Activated naive CD4-positive, alpha-beta T cell treated with Interleukin-2 at 50 U/mL for 16 hours (primary cell): ENCODE results near the gene IQCN.
A peak's percentile ranks its signal among the peaks of the same experiment; 100 is the strongest.

Experiments
- DNase-seq: peaks from one replicate; pipeline ENCODE4 v3.0.0-alpha.2; 2020

The IQCN gene

DNA sequence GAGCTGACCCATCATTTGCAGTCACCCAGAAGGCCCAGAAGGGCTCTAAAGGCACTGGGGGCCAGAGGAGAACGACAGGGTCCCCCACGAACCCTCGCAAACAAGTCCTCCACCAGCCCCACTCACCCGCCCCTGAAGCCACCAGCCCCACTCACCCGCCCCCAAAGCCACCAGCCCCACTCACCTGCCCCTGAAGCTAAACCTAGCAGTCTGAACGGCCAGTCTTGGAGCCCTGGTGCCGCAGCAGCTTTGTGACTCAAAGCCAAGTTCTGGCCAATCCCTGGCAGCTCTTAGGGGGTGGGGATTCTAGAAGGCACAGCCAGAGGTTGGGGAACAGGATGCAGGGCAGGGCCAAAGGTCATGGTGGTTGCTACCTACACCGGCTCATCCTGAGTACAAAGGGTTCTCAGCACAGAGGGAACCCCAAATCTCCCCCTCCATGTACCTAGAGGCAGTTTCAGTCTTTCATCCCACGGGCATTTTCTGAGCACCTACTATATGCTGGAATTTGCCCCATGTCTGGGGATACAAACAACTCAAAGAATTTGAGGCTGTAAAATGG lies at the start of gene IQCN:
Gene IQCN (minus strand): TSS at position 234 of the 562 bp plus-strand sequence. CDS start 4,974 bp downstream, outside the sequence.
- no peak for DNase-seq

DNA sequence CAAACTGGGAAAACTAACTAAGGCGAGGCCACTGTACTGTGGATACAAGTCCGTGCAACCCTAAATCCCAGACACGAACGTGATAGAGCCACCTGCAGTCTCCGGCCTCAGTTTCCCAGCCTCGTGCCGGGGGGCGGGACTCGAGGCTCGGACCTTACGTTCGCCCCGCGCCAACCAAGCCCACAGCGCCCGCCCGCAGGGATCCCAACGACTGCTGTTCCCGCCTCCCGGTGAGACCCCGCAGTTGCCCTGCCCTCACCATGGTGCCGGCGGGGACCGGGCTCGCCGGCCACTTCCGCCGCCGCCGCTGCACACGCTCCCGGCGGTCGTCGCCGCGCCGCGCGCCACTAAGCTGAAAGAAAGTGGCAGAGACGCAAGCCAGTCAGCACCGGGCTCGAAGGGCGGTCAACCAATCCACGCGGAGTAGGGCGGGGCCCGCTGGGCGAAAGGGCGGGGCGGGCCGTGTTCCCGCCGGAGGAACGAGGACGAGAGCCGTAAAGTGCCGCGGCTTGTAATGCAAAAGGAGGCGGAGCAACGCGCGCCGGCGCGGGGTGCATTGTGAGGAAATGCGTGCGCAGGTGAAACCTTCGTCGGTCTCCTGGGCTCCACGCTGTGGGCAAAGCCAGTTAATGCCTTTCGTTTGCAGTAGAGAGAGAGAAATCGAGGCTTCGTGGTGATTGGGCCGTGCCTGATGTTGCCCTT lies 48.7 kb upstream of the IQCN start, which contains the start of gene LSM4:
Gene LSM4 (minus strand): TSS at position 318 of the 702 bp plus-strand sequence. CDS start 56 bp downstream, at position 262.
- peak; percentile 100 for DNase-seq

GRCh38 chr19:18322318-18322758 lies 48.1 kb upstream of the IQCN start:
- peak; percentile 39 for DNase-seq

- DNase-seq: no peak
Measured at GRCh38 chr19:18321734-18322102, 47.5 kb upstream of the IQCN start.

- DNase-seq: no peak
Measured at GRCh38 chr19:18320865-18321733, 46.8 kb upstream of the IQCN start.

- DNase-seq: no peak
Measured at GRCh38 chr19:18319591-18320135, 45.4 kb upstream of the IQCN start.

DNA sequence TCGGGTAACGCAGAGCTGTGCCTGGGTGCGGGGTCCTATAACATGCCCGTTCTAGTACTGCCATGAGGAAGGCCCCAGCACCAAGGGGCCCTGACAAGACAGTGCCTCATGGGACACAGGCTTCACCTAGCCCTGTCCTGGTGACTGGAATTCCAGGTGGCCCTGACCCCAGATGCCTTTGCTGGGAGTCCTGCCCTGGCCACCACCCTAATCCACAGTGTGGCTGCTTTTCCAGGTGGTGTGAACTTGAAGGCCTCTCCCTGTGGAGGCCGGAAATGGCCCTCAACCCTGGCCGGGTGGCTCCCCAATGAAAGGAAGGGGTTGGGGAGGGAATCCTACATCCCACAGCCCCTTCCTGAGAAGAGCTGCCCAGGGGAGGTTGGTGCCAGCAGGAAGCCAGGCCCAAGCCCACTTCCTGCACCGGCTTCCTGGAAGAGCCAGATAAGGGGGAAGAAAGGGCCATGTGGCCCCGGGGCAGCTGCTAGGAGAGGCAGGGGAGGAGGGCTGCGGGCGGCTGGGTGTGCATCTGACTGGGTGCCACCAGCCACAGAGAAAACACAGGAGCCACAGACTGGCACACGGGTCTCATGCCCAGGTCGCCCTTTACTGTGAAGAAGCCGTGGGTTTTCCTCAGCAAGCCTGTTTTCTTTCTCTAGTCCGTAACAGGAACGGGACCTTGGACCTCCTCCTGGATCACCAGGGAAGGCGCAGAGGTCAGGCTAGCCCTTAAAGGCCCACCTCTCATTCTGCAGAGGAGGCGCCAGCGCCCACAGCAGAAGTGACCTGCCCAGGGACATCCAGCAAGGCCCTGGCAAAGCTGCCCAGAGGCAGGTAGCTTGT lies 43.9 kb upstream of the IQCN start:
- DNase-seq: peak; percentile 52

- DNase-seq: no peak
Measured at GRCh38 chr19:18313398-18313797, 39.1 kb upstream of the IQCN start.

GRCh38 chr19:18312092-18312534 lies 37.9 kb upstream of the IQCN start:
- no peak for DNase-seq

DNA sequence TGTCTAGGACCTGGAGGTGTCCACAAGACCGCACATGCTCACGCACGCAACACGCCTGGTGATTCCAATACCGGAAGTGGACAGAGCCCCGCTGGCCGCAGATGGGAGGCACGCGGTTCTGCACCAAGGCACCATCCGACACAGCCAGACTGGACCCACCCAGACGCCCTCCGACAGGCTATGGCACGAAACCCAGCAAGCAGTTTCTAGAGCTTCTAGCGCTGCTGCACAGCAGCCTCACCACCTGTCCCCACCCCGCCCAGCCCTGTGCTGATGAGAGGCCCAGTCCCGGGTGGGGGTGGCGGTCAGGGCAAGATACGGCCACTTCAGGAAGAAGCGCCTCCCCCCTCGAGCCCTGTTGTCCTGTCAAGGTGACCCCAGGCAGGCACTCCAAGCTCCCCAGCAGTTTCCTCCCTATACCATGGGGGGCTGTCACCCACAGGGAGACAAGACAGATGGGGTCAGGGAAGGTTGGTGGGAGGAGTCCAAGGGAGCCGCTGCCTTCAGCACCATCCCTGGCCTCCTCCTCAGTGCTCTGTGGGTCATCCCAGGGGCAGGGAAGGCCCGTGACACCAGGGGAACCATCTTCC lies 37.3 kb upstream of the IQCN start:
- DNase-seq: no peak

- no peak for DNase-seq
Measured at GRCh38 chr19:18310966-18311365, 36.7 kb upstream of the IQCN start.

DNA sequence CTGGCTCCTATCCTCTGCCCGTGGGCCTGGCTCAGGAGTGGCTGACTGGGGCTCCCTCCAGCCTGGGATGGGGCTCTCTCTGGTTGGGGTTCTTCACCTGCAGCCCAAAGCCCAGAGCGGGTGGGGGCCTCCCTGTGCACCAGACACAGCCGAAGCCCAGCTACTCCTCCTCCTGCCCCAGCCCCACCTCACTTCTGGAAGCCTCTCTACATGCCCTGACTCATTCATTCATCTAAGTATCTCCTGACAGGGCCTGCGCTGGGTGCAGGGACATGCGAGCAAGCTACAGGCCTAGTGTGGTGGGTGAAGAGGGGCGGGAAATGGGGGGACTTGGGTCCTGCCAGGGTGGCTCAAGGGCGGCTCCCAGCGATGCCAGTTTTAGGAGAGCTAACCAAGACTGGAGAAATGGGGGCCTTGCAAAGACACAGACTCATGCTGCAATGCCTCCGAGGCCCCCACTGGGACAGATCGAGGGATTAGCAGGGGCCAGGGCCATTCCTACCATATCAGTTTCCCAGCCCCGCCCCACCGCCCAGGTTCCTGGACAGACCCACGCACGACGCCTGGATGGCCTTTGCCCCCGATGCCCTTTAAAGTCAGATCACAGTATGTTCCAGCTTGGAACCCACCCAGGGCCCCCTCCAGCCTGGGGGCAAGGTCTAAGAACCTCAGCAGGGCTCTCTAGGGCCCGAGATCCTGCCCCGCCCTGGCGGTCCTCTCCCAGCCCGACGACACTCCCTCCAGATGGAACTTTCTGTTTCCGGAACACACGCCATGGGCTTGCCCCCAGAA lies 36.1 kb upstream of the IQCN start:
- DNase-seq: no peak

DNA sequence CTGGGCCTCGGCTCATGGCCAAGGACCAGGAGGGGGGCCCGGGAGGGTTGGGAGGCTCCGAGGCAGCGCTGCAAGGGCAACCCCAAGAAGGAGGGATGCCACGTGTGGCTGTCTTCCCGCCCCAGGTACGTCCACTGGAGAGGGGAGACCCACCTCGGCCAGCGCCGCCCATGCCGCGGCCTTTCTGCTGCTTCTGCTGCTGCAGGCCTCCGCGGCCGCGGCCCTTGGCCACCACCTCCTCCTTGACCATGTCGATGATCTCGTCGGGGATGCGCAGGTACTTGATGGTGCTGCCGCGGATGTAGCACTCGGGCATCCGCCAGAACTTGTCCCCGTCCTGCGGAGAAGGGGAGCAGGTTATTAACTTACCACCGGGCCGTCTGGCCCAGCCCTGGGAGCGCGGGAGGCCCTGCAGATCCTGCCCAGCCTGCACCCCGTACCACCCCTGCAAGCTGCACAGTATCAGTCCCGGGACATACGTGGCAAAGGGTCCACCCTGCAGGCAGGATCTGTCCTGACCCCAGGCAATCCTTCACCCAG lies 35.3 kb upstream of the IQCN start:
- no peak for DNase-seq

DNA sequence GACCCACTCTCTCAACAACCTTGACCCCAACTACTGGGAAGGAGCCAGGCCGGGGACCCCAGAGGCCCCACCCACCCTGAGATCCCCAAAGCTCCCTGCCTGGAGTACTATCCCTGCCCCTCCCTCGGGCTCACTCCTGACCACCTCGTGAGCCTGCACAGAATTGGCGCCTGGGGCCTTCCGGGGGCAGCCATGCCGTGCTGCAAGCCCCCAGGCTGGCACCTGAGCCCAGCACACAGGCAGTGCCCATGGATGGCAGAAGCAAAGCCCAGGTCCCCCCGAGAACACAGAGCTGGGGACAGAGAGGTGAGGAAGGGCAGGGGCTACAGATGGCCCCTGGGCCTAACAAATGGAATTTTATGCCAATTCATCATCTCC lies 34.7 kb upstream of the IQCN start:
- no peak for DNase-seq

- no peak for DNase-seq
Measured at GRCh38 chr19:18308051-18308947, 34.0 kb upstream of the IQCN start.

DNA sequence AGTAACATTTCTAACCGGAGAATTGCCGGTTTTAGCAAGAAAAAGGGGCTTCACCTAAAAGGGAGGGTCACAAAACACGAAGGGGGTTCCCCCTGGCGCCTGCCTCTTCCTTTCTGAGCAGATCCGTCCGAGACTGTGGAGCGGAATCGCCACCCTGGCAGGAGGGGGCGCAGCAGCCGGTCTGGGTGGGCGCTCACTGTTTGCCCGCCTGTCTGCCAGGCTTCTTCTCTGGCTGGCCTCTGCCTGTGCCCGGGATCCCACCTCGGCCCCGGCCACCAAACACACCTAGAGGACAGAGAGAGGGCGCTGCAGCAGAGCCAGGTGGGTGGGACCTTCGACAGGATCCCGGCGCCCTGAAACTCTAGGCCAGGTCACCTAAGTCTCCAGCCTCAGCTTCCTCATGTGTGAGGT lies 33.0 kb upstream of the IQCN start:
- DNase-seq: peak; percentile 21

DNA sequence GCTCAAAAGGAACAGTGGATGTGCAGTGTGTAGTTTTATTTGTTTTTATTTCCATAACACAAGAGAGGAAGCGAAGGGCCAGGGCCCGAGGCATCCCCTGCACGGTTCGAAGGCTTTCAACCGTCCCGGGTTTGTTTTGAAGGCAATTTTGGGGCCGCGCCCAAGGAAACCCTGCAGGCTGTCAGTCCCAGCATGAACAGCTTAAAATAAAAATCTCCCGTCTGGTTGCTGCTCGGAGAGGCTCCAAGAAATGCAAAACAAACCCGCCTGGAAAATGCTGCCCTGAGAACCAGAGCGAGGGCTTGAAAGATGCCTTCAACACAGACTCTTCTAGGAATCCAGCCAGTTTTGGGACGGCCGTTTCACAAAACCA lies 32.6 kb upstream of the IQCN start:
- no peak for DNase-seq

DNA sequence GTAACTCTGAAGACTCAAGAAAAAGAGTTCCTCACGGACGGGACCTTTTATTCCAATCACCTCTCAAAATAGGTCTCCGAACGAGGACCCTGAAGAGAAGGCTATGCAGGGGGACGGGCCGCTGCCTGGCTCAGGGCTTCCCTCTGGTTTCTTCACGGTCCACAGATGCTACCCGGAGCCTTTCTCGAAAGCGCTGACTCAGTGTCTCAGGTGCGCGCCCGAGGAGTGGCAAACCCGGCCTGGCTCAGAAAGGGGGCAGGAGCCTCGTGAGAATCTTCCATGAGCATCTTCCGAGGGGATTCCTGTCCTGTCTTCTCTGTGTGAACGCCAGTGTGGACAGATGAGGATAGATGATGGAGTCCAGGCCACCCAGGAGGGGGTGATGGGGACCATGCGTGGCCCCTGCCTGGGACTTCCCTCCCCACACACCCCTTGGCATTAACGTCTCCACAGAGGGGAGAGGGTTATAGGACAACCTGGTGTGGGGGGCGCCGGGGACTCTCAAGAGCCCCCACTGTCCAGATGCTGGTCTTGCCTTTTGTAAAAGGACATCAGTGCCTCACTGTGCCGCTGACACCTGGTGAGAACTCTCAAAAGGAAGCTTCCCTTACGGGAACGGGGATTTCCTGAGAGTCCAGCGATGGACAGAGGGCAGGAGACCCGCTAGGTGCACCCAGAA lies 32.1 kb upstream of the IQCN start:
- DNase-seq: peak; percentile 28
